ENCODE data around the gene CYP4X1.
"Not testable (repeated sequence)": the region's sequence is repeated elsewhere in the genome, so short reads cannot be mapped to it uniquely, and the experiment has no call there.

CYP4X1 gene, protein sequence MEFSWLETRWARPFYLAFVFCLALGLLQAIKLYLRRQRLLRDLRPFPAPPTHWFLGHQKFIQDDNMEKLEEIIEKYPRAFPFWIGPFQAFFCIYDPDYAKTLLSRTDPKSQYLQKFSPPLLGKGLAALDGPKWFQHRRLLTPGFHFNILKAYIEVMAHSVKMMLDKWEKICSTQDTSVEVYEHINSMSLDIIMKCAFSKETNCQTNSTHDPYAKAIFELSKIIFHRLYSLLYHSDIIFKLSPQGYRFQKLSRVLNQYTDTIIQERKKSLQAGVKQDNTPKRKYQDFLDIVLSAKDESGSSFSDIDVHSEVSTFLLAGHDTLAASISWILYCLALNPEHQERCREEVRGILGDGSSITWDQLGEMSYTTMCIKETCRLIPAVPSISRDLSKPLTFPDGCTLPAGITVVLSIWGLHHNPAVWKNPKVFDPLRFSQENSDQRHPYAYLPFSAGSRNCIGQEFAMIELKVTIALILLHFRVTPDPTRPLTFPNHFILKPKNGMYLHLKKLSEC

GRCh38 chr1:47023268-47024140 lies at the start of gene CYP4X1:
Gene CYP4X1 (plus strand): TSS chr1:47023669. CDS start chr1:47023818, 149 bp downstream.
- DNase-seq: no peak

- no peak for DNase-seq
Measured at GRCh38 chr1:46983166-46983829, 40.2 kb upstream of the CYP4X1 start.

DNA sequence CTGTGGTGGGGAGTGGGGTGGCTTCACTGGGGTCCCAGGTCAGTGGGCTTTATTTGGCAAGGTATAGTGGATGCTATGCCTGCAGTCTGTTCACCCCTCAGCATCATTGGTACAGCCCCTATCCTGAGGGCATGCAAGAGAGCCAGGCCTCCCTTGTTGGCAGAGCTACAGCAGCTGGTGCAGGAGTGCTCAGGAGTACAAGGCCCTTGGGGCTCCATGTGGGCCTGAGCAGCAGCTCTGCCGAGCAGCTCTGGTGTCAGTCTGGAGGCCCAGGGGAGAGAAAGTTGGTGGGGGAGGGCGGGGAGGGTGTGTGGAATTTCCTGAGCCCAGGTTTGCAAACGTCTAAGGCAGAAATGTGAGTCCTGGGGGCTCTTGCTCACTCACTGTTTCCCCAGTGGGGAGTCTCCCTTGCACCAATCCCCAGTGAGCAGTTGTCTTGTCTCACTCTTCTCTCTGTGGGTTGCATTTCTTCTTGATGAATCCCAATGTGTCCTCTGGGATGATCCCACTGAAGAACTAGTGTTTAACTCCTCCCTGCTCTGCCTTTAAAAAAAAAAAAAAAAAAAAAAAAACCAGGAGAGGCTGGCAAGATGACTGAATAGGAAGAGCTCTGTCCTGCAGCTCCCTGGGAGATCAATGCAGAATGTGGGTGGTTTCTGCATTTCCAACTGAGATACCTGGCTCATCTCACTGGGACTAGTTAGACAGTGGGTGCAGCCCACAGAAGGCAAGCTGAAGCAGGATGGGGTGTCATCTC lies 39.5 kb upstream of the CYP4X1 start:
- DNase-seq: no peak

DNA sequence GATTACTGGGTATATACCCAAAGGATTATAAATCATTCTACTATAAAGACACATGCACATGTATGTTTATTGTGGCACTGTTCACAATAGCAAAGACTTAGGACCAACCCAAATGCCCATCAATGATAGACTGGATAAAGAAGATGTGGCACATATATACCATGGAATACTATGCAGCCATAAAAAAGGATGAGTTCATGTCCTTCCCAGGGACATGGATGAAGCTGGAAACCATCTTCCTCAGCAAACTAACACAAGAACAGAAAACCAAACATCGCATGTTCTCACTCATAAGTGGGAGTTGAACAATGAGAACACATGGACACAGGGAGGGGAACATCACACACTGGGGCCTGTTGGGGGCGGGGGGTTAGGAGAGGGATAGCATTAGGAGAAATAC lies 32.9 kb upstream of the CYP4X1 start:
- DNase-seq: not testable (repeated sequence)

DNA sequence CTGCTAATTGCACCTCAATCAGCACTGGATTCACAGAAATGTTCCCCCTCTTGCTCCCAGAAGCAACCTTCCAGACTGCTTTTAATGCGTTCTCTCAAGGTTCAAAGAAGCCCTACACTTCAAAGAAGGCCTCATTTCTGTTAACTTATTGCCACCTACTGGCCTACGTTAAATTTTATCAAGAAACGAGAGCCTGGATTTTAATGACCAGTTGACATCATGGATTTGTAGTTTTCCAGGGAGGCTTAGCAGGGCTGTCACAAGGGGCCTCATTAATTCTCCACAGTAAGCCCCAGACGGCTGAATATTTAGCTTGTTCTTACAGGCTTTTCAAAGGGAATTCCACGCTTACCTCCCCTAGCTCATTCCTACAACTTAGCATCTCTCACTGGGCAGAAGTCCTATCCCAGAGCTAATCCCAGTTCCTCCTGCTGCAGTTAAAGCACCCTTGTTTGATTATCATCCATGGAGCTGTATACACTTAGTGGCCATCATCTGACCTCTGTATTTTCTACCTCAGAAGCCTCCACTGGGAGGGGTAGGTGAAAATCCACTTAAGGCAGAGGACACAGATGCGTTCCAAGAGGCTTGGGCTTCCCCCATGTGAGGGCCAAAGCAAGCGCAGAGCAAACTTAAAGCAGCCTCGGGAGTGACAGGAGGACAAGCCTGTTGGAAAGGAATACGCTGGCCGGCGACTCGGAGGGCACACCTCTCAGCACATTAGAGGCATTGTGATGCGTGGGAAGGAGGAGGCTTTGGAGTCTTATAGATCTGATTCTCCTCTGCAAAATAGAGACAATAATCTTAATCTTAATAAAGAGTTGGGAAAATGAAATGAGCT lies 32.2 kb upstream of the CYP4X1 start:
- no peak for DNase-seq

- DNase-seq: no peak
Measured at GRCh38 chr1:46996659-46997281, 26.7 kb upstream of the CYP4X1 start.

DNA sequence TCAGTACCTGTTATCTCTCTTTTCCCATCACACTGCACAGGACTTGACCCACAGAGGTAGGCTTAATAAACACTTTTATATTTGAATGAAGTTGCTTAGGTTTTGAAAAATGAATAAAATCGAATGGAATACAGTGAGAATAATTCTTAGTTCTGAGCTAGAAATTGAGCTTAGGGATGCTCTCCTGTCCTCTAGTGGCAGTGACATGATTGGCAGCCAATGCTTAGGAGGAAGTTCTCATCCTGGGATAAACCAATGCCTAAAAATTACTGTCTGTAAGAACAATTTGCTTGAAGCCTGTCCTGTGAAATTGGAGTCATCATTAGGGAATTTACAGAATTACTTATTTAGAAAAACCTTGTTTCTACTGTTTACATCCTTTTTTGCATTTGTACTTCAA lies 21.3 kb upstream of the CYP4X1 start:
- DNase-seq: no peak

- no peak for DNase-seq
Measured at GRCh38 chr1:47003896-47004403, 19.5 kb upstream of the CYP4X1 start.

DNA sequence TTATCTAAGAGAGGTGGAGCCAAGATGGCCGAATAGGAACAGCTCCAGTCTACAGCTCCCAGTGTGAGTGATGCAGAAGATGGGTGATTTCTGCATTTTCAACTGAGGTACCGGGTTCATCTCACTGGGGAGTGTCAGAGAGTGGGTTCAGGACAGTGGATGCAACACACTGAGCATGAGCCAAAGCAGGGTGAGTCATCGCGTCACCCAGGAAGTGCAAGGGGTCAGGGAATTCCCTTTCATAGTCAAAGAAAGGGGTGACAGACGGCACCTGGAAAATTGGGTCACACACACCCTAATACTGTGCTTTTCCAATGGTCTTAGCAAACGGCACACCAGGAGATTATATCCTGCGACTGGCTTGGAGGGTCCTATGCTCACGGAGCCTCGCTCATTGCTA lies 17.0 kb upstream of the CYP4X1 start:
- not testable (repeated sequence) for DNase-seq

GRCh38 chr1:47013293-47013692 lies 10.2 kb upstream of the CYP4X1 start:
- DNase-seq: no peak

DNA sequence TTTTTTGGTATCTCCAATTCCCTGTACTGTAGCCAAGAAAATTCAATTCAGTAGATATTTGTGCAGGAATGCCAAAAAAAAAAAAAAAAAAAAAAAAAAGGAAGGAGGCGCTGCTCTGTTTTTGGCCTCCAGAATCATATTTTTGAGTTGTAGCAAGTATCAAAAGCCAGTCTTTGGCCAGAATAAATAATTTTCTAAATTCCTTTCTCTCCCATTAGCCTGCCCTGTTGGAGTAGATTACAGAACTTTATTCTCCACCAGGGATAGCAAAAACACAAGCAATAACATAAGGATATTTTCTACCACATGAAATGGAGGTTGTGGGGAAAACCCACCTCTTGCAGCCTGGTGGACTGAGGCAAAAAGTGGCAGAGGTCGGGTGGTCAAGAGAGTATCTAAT lies 2.4 kb upstream of the CYP4X1 start:
- no peak for DNase-seq

DNA sequence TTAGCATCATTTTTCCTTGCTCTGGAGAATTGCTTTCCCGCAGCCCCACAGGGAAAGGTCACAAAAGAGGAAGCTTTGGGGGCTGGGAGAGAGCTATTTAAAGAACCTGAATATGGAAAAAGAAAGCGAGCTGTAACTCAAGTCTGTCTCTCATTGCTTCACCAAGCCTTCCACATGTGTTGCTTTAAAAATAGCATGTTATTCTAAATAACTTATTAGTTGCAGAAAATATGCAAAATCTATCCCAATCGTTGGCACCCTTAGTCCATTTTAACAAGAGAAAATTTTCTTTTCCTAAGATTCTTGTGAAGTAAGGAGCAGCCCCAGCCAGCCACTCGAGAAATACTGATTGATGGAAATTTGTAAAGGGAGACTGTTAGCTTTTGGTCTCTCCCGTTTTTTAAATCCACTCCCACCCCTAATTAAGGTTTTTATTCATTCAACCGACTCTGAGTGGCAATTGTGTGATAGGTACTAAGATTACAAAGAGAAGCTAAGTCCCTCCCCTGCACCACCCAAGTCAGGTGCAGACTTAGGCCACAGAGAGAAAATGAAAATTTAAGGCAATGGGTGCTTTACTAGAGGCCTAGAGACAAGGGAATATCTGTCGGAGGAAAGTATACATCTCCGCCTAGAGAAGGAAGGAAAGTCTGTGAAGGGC lies 802 bp downstream of the CYP4X1 start:
- DNase-seq: no peak

DNA sequence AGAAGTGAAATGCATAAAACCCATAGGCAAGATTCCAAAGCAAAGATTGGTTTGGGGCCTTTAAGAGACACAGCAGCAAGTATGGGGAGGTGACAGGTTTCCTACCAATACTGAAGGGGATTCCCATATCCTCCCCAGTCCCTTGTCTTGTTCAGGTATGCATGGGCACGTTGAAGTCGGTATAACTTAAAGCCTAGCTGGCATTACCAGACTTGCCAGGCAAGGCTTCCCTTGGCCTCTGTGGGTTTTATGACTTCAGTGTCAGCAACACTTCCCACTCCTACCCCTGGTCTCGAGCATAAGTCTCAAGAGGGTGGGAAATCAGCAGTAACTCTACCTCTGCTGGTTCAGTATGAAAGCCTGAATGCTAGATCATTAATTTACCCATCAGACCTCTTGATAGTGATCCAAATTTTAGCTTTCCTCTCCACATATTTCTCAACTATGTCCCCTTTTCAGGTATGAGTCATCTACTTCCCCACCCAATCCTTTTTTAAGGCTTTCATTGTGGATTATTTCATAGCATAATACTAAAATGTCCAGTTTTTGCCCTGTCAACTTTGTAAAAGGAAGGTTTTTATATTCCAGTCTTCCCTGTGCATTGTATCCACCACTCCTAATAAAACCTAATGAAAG lies 6.8 kb downstream of the CYP4X1 start:
- no peak for DNase-seq

- DNase-seq: no peak
Measured at GRCh38 chr1:47031059-47031458, 7.6 kb downstream of the CYP4X1 start.

DNA sequence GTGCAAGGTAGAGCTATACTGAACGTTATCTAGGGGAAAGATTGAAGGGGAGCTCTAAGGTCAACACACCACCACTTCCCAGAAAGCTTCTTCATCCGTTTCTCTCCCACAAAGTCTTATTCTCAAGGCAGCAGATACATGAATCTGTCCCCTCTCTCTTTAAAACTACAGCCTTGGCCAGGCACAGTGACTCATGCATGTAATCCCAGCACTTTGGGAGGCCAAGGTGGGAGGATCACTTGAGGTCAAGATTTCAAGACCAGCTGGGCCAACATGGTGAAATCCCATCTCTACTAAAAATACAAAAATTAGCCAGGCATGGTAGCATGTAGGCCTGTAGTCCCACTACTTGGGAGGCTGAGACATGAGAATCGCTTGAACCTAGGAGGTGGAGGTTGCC lies 8.1 kb downstream of the CYP4X1 start:
- DNase-seq: no peak

GRCh38 chr1:47036764-47037163 lies 13.3 kb downstream of the CYP4X1 start:
- no peak for DNase-seq

- no peak for DNase-seq
Measured at GRCh38 chr1:47059376-47059775, 35.9 kb downstream of the CYP4X1 start.

DNA sequence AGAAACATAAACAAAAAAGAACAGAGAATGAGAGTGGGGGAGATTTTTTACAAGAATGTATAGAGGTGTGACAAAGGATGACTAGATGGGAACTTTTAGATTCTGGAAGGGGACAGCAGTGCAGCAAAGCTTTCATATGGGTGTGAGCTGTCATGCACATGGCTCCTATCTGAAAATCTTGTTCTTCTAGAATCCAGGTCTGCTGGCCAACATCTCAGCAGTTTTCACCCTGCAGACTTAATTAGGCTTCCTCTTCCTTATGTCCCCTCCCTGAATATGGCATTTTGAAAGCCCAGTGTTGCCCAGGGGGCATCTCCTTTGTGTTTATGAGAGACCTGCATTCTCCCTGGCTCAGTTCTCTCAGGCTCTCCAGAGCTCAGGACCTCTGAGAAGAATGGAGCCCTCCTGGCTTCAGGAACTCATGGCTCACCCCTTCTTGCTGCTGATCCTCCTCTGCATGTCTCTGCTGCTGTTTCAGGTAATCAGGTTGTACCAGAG lies 43.7 kb downstream of the CYP4X1 start, which contains the start of gene CYP4Z1:
Gene CYP4Z1 (plus strand): TSS at position 135 of the 498 bp plus-strand sequence. CDS start 260 bp downstream, at position 395.
- DNase-seq: no peak

DNA sequence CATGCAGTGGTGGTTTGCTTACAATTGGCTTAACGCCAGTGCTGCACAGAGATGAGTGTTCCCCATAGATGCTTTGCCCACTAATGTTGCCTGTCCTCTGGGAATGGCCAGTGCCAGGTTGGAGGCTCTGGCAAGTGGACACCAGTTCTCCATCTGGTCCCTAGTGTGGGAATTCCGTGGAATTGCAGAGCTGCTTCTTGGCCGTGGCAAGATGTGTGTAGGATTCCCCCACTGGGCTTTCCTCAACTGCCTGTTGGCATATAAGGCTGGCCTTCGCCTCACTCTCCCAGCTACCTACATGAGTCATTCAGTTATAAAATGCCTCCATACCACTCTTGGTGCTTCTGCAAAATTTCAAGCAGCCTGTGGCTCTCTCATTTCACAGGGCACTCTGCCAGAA lies 45.6 kb downstream of the CYP4X1 start:
- not testable (repeated sequence) for DNase-seq

Data from T1000 (cell line).